Right lobe of liver (tissue), 6 donors: Measurements from ENCODE around the gene GLRA1. TPM values are rescaled to one million over a fixed set of nuclear protein-coding genes. Genes with fewer than 3 reads are reported as not detected.

Source experiments
- ATAC-seq, 4 donors: fragments of 200-7000 bp; cut with Tn5 transposase; one replicate each; pipeline ENCODE4 v1.9.1; 2020; ENCODE audit warnings: mild to moderate bottlenecking in 4 of 4, moderate library complexity in 4 of 4
- DNase-seq, 3 donors: peaks; one replicate each; pipeline ENCODE4 v3.0.0-alpha.2; 2020
- H3K27ac ChIP-seq, 3 donors: fragments of 200-600 bp; one replicate each; pipeline ENCODE4 v1.8.0; 2022
- H3K27me3 ChIP-seq, 2 donors: fragments of 200-600 bp; one replicate each; pipeline ENCODE4 v1.8.0; 2022
- H3K36me3 ChIP-seq, 4 donors: fragments of 200-600 bp; sonication (generic) in 1 of 4; one replicate each; pipeline versions ENCODE4 v1.5.1 to v1.8.0; 2017 to 2022; ENCODE audit warnings: control low read depth in 1 of 4
- H3K4me1 ChIP-seq, 4 donors: fragments of 200-600 bp; sonication (generic) in 1 of 4; one replicate each; pipeline versions ENCODE4 v1.5.1 to v1.8.0; 2017 to 2022; ENCODE audit warnings: control low read depth in 1 of 4
- H3K4me3 ChIP-seq, 3 donors: fragments of 200-600 bp; one replicate each; pipeline ENCODE4 v1.8.0; 2022
- H3K9me3 ChIP-seq, 4 donors: fragments of 200-600 bp; sonication (generic) in 1 of 4; one replicate each; pipeline versions ENCODE4 v1.5.1 to v1.8.0; 2017 to 2022; ENCODE audit warnings: control low read depth in 1 of 4
- CTCF ChIP-seq, 4 donors: fragments of 200-600 bp in 3 of 4; fragments of 450-650 bp in 1 of 4; IDR thresholded peaks; one replicate each; pipeline versions ENCODE4 v1.5.1 to v1.8.0; 2016 to 2022; ENCODE audit warnings: antibody characterized with exemption in 4 of 4, mild to moderate bottlenecking in 2 of 4
- POLR2A ChIP-seq: fragments of 450-650 bp; IDR thresholded peaks from one replicate; pipeline ENCODE4 v1.6.1; 2017; ENCODE audit warnings: antibody characterized with exemption, mild to moderate bottlenecking
- WGBS: methylation state at CpG from one replicate; pipeline ENCODE4 v1.1.6; 2018; ENCODE audit warnings: low coverage, low lambda C conversion rate; ENCODE audit not compliant: insufficient coverage; ENCODE audit errors: missing lambda C conversion rate; 5-methylcytosine and 5-hydroxymethylcytosine counted together
- intact Hi-C, 2 donors: fragments of 100-400 bp; cut with DNase I; formaldehyde crosslinking; loops; one replicate each; pipeline versions ENCODE4 v1.11.2 to v1.14.1; 2022
- total RNA-seq, 6 experiments: library from RNA; depleted of rRNA in 2 of 6; stranded (reverse); fragments of >200 nt in 2 of 6; fragmentation: NEBNext Ultra II Directional in 3 of 6; extraction: Animal tissue kit (Norgen Biotek cat#: 25700) in 3 of 6; gene quantifications; one replicate each; pipeline versions ENCODE4 v1.1.0 to v1.2.4, GENCODE V29; 2016 to 2023
- donor health status: DM: no; HTN: yes; CAD: no.
- donor health status: DM: no; HTN: no; CAD: no.
- donor health status: DM: no; HTN: no; CAD: no.
- donor health status: DM: no; HTN: yes; CAD: no.
- donor health status: DM: no; HTN: yes; CAD: no.

The GLRA1 gene
- total RNA-seq, 6 experiments from 2014 or later = not detected

GRCh38 chr5:151947931-151948608 lies 23.4 kb upstream of the GLRA1 start:
- Histone ChIP-seq H3K4me1 (no peaks in the 10 kb centered on the region), H3K9me3 (no peaks in the 10 kb centered on the region), H3K27ac (no peak overlapping the region), H3K27me3 (no peaks in the 10 kb centered on the region), H3K4me3 (no peak overlapping the region), H3K36me3 (no peaks in the 10 kb centered on the region)
- no peak for TF ChIP-seq CTCF (IDR thresholded peaks at IDR 0.05)
- no peak for TF ChIP-seq POLR2A
- DNase-seq (no peak), ATAC-seq (no peak)
- WGBS = 48% methylated on average over 4 of the region's 5 CpGs
- intact Hi-C loops = no loop called here

GRCh38 chr5:151937851-151938250 lies 13.2 kb upstream of the GLRA1 start:
- H3K36me3 ChIP-seq = no peaks in the 10 kb centered on the region
- no peak for TF ChIP-seq POLR2A
- no peak for TF ChIP-seq CTCF (IDR thresholded peaks at IDR 0.05)
- H3K4me3 ChIP-seq = no peak overlapping the region
- DNase-seq (no peak), ATAC-seq (no peak)
- intact Hi-C loops = no loop called here
- no peak overlapping the region for H3K27ac ChIP-seq
- H3K4me1 ChIP-seq = no peaks in the 10 kb centered on the region
- H3K9me3 ChIP-seq = no peaks in the 10 kb centered on the region
- H3K27me3 ChIP-seq = no peaks in the 10 kb centered on the region

GRCh38 chr5:151935135-151935695 lies 10.6 kb upstream of the GLRA1 start:
- no peak for ATAC-seq
- no peak for DNase-seq
- no peak for TF ChIP-seq POLR2A
- no peak for TF ChIP-seq CTCF (IDR thresholded peaks at IDR 0.05)
- H3K36me3 ChIP-seq = no peaks in the 10 kb centered on the region
- no peaks in the 10 kb centered on the region for H3K9me3 ChIP-seq
- intact Hi-C loops = no loop called here
- H3K27ac ChIP-seq = no peak overlapping the region
- H3K4me1 ChIP-seq = no peaks in the 10 kb centered on the region
- no peak overlapping the region for H3K4me3 ChIP-seq
- H3K27me3 ChIP-seq = no peaks in the 10 kb centered on the region
- 38% methylated on average over 3 of the region's 3 CpGs for WGBS

GRCh38 chr5:151931260-151931659 lies 6.6 kb upstream of the GLRA1 start:
- no peak for TF ChIP-seq CTCF (IDR thresholded peaks at IDR 0.05)
- TF ChIP-seq POLR2A = no peak
- intact Hi-C loops = no loop called here

More at GRCh38 chr5:151931260-151931659, 6.6 kb upstream of the GLRA1 start:
- H3K4me1 ChIP-seq = no peaks in the 10 kb centered on the region
- H3K36me3 ChIP-seq = no peaks in the 10 kb centered on the region
- H3K27ac ChIP-seq = no peak overlapping the region
- WGBS = 34% methylated on average over 2 of the region's 2 CpGs
- no peaks in the 10 kb centered on the region for H3K9me3 ChIP-seq
- DNase-seq (no peak), ATAC-seq (no peak)
- no peaks in the 10 kb centered on the region for H3K27me3 ChIP-seq
- no peak overlapping the region for H3K4me3 ChIP-seq
